Stomach smooth muscle (tissue), 2 donors: ENCODE data around the gene CEACAM21.
"Not testable (repeated sequence)": the region's sequence is repeated elsewhere in the genome, so short reads cannot be mapped to it uniquely, and the experiment has no call there.

Experiments
- H3K27ac ChIP-seq: one replicate; pipeline ENCODE4 v1.7.0; 2013; ENCODE audit warnings: mild to moderate bottlenecking, low read length, inconsistent platforms
- H3K27me3 ChIP-seq, 2 donors: one replicate each; pipeline ENCODE4 v1.7.0; 2013; ENCODE audit warnings: low read length in 2 of 2; ENCODE audit not compliant: insufficient read depth in 2 of 2, control insufficient read depth in 1 of 2
- H3K36me3 ChIP-seq, 2 donors: one replicate each; pipeline ENCODE4 v1.7.0; 2013; ENCODE audit warnings: low read length in 2 of 2; ENCODE audit not compliant: control insufficient read depth in 2 of 2, insufficient read depth in 2 of 2
- H3K4me1 ChIP-seq: one replicate; pipeline ENCODE4 v1.7.0; 2013; ENCODE audit warnings: low read length; ENCODE audit not compliant: control insufficient read depth, insufficient read depth
- H3K4me3 ChIP-seq, 2 donors: one replicate each; pipeline ENCODE4 v1.7.0; 2013; ENCODE audit warnings: low read length in 2 of 2
- H3K9ac ChIP-seq, 2 donors: one replicate each; pipeline ENCODE4 v1.7.0; 2013; ENCODE audit warnings: low read length in 2 of 2, mild to moderate bottlenecking in 1 of 2
- H3K9me3 ChIP-seq, 2 donors: one replicate each; pipeline ENCODE4 v1.7.0; 2013; ENCODE audit warnings: low read length in 2 of 2; ENCODE audit not compliant: control insufficient read depth in 2 of 2
- donor health status: healthy.
- donor health status: Pancreatic carcinoma.

CEACAM21 gene

DNA sequence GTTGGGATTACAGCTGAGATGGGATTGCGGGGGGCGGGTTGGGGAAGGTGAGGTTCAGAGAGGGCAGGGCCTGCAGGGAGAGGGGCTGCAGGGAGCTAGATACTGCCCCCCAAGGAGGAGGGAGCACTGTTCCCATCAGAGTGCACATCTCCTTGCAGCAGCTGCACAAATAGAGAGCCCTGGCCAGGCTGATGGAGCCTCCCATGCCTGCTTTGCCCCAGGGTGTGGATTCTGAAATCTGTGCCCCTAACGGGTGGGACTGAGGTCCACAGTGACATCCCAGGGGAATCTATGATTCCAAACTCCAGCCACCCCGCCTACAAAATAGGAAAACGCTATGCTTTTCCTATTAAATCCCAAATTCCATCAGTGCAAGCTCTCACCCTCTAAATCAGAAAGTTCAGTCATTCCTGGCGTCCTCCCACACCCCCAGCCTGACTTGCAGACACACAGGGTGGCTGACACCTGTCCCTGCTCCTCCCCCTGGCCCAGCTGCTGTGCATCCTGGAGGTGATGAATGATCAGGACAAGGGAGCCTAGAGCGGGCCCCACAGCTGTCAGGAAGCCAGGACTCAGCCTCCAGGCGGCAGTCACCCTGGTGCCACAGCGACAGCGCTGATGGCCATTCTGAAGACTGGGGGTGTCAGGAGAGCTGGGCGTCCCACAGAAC, 6.3 kb upstream of the CEACAM21 start:
- H3K9me3 ChIP-seq = no peaks in the 10 kb centered on the region
- no peak overlapping the region for H3K9ac ChIP-seq
- H3K27me3 ChIP-seq = peaks cover 23 to 27% of the 10 kb centered on the region in 2 donors
- H3K36me3 ChIP-seq = no peaks in the 10 kb centered on the region
- H3K4me1 ChIP-seq = peaks cover 3% of the 10 kb centered on the region
- no peak overlapping the region for H3K27ac ChIP-seq
- no peak overlapping the region for H3K4me3 ChIP-seq

GRCh38 chr19:41570179-41570578, 5.8 kb upstream of the CEACAM21 start:
- Histone ChIP-seq H3K36me3 (no peaks in the 10 kb centered on the region), H3K27me3 (peaks cover 20 to 22% of the 10 kb centered on the region in 2 donors), H3K9ac (no peak overlapping the region), H3K27ac (no peak overlapping the region), H3K9me3 (no peaks in the 10 kb centered on the region), H3K4me3 (no peak overlapping the region), H3K4me1 (no peaks in the 10 kb centered on the region)

GRCh38 chr19:41570639-41571112, 5.3 kb upstream of the CEACAM21 start:
- H3K27ac ChIP-seq = no peak overlapping the region
- no peak overlapping the region for H3K9ac ChIP-seq
- H3K9me3 ChIP-seq = no peaks in the 10 kb centered on the region
- H3K27me3 ChIP-seq = peaks cover 17 to 22% of the 10 kb centered on the region in 2 donors
- no peaks in the 10 kb centered on the region for H3K4me1 ChIP-seq
- no peak overlapping the region for H3K4me3 ChIP-seq
- H3K36me3 ChIP-seq = no peaks in the 10 kb centered on the region

GRCh38 chr19:41577144-41577830, 1.3 kb downstream of the CEACAM21 start:
- H3K27me3 ChIP-seq = peaks cover 3 to 13% of the 10 kb centered on the region in 2 donors
- H3K27ac ChIP-seq = no peak overlapping the region
- H3K4me3 ChIP-seq = no peak overlapping the region
- no peaks in the 10 kb centered on the region for H3K36me3 ChIP-seq
- peaks cover 0 to 4% of the 10 kb centered on the region in 2 donors for H3K9me3 ChIP-seq
- H3K4me1 ChIP-seq = no peaks in the 10 kb centered on the region
- no peak overlapping the region for H3K9ac ChIP-seq

DNA sequence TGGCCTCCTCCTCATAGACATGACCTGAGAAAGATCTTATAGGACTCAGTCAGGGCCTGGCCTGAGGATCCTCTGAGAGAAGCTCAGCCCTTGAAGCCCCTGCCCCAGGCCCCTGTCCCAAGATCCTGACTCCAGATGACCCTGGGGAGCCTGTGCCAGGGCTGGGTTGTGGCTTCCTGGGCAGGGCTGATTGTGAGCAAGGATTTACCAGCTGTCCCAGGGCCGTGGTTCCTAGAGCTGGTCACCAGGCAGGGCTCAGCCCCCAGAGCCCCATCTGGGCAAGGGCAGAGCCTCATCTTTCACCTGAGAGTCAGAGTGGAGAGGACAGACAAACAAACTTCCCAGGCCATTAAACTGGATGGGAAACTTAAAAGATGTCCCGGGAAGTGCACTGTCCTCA, 1.9 kb downstream of the CEACAM21 start:
- H3K9ac ChIP-seq = no peak overlapping the region

GRCh38 chr19:41578886-41579285, 2.9 kb downstream of the CEACAM21 start:
- Histone ChIP-seq H3K9ac (no peak overlapping the region), H3K4me3 (no peak overlapping the region), H3K27me3 (peaks cover 0 to 8% of the 10 kb centered on the region in 2 donors), H3K27ac (no peak overlapping the region), H3K4me1 (no peaks in the 10 kb centered on the region), H3K9me3 (peaks cover 0 to 4% of the 10 kb centered on the region in 2 donors), H3K36me3 (no peaks in the 10 kb centered on the region)

More for the DNA sequence above, 1.9 kb downstream of the CEACAM21 start:
- Histone ChIP-seq H3K36me3 (no peaks in the 10 kb centered on the region), H3K4me1 (no peaks in the 10 kb centered on the region), H3K27ac (no peak overlapping the region), H3K27me3 (peaks cover 0 to 8% of the 10 kb centered on the region in 2 donors), H3K4me3 (no peak overlapping the region), H3K9me3 (peaks cover 0 to 4% of the 10 kb centered on the region in 2 donors)

GRCh38 chr19:41581068-41581467, 5.1 kb downstream of the CEACAM21 start:
- H3K4me3 ChIP-seq, H3K9ac ChIP-seq, H3K9me3 ChIP-seq, H3K27me3 ChIP-seq, H3K27ac ChIP-seq, H3K36me3 ChIP-seq, H3K4me1 ChIP-seq: not testable (repeated sequence)

DNA sequence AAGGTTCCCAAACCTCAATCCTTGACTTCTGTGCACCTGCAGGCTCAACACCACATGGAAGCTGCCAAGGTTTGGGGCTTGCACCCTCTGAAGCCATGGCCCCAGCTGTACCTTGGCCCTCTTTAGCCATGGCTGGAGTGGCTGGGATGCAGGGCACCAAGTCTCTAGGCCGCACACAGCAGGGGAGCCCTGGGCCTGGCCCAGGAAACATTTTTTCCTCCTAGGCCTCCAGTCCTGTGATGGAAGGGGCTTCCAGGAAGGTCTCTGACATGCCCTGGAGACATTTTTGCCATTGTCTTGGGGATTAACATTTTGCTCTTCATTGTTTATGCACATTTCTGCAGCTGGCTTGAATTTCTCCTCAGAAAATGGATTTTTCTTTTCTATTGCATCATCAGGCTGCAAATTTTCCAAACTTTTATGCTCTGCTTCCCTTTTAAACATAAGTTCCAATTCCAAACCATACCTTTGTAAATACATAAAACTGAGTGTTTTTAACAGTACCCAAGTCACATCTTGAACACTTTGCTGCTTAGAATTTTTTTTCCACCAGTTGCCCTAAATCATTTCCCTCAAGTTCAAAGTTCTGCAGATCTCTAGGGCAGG, 6.7 kb downstream of the CEACAM21 start:
- H3K36me3 ChIP-seq = not testable (repeated sequence)

DNA sequence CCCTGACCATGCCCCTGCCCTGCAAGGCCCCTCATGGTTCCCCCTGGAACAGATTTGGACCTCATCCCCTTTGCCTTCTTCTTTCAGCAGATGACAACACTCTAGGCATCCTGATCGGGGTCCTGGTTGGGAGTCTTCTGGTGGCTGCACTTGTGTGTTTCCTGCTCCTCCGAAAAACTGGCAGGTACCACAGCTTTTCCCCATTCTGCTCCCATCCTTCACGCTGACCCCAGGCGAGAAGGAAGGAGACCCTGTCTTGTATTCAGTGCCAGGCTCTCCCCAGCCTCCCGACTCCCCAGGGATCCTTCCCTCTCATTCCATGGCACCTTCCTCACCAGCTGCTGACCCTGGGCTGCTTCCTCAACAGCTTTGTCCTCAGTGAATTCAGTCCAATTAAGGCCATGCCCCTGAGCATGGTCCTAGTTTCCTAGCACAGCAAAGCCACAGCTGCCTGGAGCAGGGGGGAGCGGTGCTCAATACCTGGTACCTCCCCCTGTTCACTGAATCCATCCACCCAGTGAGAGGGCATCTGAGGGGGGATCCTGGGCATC, 8.4 kb downstream of the CEACAM21 start:
- Histone ChIP-seq H3K4me3 (no peak overlapping the region), H3K4me1 (no peaks in the 10 kb centered on the region), H3K9me3 (peaks cover 0 to 4% of the 10 kb centered on the region in 2 donors), H3K9ac (no peak overlapping the region), H3K27me3 (peaks cover 0 to 6% of the 10 kb centered on the region in 2 donors), H3K27ac (no peak overlapping the region), H3K36me3 (no peaks in the 10 kb centered on the region)

More for the DNA sequence above, 6.7 kb downstream of the CEACAM21 start:
- not testable (repeated sequence) for H3K4me1 ChIP-seq, H3K9me3 ChIP-seq, H3K4me3 ChIP-seq, H3K27ac ChIP-seq, H3K9ac ChIP-seq, H3K27me3 ChIP-seq

GRCh38 chr19:41584931-41585330, 9.0 kb downstream of the CEACAM21 start:
- Histone ChIP-seq H3K27me3 (peaks cover 0 to 10% of the 10 kb centered on the region in 2 donors), H3K4me3 (no peak overlapping the region), H3K36me3 (no peaks in the 10 kb centered on the region), H3K4me1 (no peaks in the 10 kb centered on the region), H3K9ac (no peak overlapping the region), H3K27ac (no peak overlapping the region), H3K9me3 (peaks cover 0 to 4% of the 10 kb centered on the region in 2 donors)
